Upper lobe of right lung (tissue), 1 donor: ENCODE data around the gene DAGLB. TPM values are rescaled to one million over a fixed set of nuclear protein-coding genes. Genes with fewer than 3 reads are reported as not detected.

ENCODE experiments used
- ATAC-seq: fragments of 200-7000 bp; cut with Tn5 transposase; one replicate; pipeline ENCODE4 v1.9.1; 2020; ENCODE audit warnings: mild to moderate bottlenecking, moderate library complexity
- DNase-seq: peaks from one replicate; pipeline ENCODE4 v3.0.0-alpha.2; 2020
- H3K27ac ChIP-seq: fragments of 200-600 bp; one replicate; pipeline ENCODE4 v1.8.0; 2022
- H3K27me3 ChIP-seq: fragments of 200-600 bp; one replicate; pipeline ENCODE4 v1.8.0; 2022; ENCODE audit warnings: mild to moderate bottlenecking
- H3K36me3 ChIP-seq: fragments of 200-600 bp; one replicate; pipeline ENCODE4 v1.8.0; 2022
- H3K4me1 ChIP-seq: fragments of 200-600 bp; one replicate; pipeline ENCODE4 v1.8.0; 2022
- H3K4me3 ChIP-seq: fragments of 200-600 bp; one replicate; pipeline ENCODE4 v1.8.0; 2022; ENCODE audit warnings: mild to moderate bottlenecking
- H3K9me3 ChIP-seq: fragments of 200-600 bp; one replicate; pipeline ENCODE4 v1.8.0; 2022
- CTCF ChIP-seq: fragments of 200-600 bp; IDR thresholded peaks from one replicate; pipeline ENCODE4 v1.8.0; 2022; ENCODE audit warnings: antibody characterized with exemption
- intact Hi-C: fragments of 100-400 bp; cut with DNase I; formaldehyde crosslinking; loops from one replicate; pipeline ENCODE4 v1.11.0; 2022
- total RNA-seq: library from RNA; stranded (reverse); fragmentation: NEBNext Ultra II Directional; extraction: Animal tissue kit (Norgen Biotek cat#: 25700); gene quantifications from one replicate; pipeline ENCODE4 v1.2.1, GENCODE V29; 2021
- donor health status: DM: no; HTN: yes; CAD: no; lungs with severe emphysema.

DAGLB gene
- total RNA-seq, 1 donor from 2014 or later, result 34.7 TPM

- Histone ChIP-seq H3K36me3 (peaks cover 33% of the 10 kb centered on the region), H3K9me3 (no peaks in the 10 kb centered on the region), H3K4me3 (no peak overlapping the region), H3K4me1 (peaks cover 18% of the 10 kb centered on the region), H3K27ac (no peak overlapping the region), H3K27me3 (no peaks in the 10 kb centered on the region)
- DNase-seq, result no peak
- TF ChIP-seq CTCF, result no peak
- intact Hi-C loops, result no loop called here
- peak; percentile 49 for ATAC-seq
Measured at GRCh38 chr7:6444516-6445269, 3.1 kb downstream of the DAGLB start.

- H3K4me1 ChIP-seq, result peaks cover 21% of the 10 kb centered on the region
- no peak for DNase-seq
- no peaks in the 10 kb centered on the region for H3K27me3 ChIP-seq
- H3K27ac ChIP-seq, result no peak overlapping the region
- no peaks in the 10 kb centered on the region for H3K9me3 ChIP-seq
- ATAC-seq, result no peak
- no peak for TF ChIP-seq CTCF
- H3K4me3 ChIP-seq, result no peak overlapping the region
- peaks cover 33% of the 10 kb centered on the region for H3K36me3 ChIP-seq
- intact Hi-C loops, result no loop called here
Measured at GRCh38 chr7:6443372-6443941, 4.3 kb downstream of the DAGLB start.

- Histone ChIP-seq H3K36me3 (peaks cover 33% of the 10 kb centered on the region), H3K27ac (no peak overlapping the region), H3K4me1 (peaks cover 26% of the 10 kb centered on the region), H3K4me3 (no peak overlapping the region), H3K9me3 (no peaks in the 10 kb centered on the region), H3K27me3 (no peaks in the 10 kb centered on the region)
- DNase-seq (no peak), ATAC-seq (peak; percentile 52)
- no peak for TF ChIP-seq CTCF
- intact Hi-C loops, result no loop called here
Measured at GRCh38 chr7:6442114-6442513, 5.6 kb downstream of the DAGLB start.

- Histone ChIP-seq H3K9me3 (no peaks in the 10 kb centered on the region), H3K36me3 (peaks cover 28% of the 10 kb centered on the region), H3K4me3 (no peak overlapping the region), H3K27me3 (no peaks in the 10 kb centered on the region), H3K27ac (no peak overlapping the region), H3K4me1 (peaks cover 30% of the 10 kb centered on the region)
- DNase-seq (no peak), ATAC-seq (no peak)
- TF ChIP-seq CTCF, result no peak
- intact Hi-C loops, result no loop called here
Measured at GRCh38 chr7:6440381-6440780, 7.4 kb downstream of the DAGLB start.

GRCh38 chr7:6438427-6438826 lies 9.3 kb downstream of the DAGLB start:
- H3K4me3 ChIP-seq, result no peak overlapping the region
- DNase-seq (no peak), ATAC-seq (no peak)
- H3K27me3 ChIP-seq, result no peaks in the 10 kb centered on the region
- peaks cover 18% of the 10 kb centered on the region for H3K36me3 ChIP-seq
- peaks cover 33% of the 10 kb centered on the region for H3K4me1 ChIP-seq
- intact Hi-C loops, result no loop called here
- no peaks in the 10 kb centered on the region for H3K9me3 ChIP-seq
- TF ChIP-seq CTCF, result no peak
- H3K27ac ChIP-seq, result no peak overlapping the region
